ENCODE data around the gene RAB44.

DNA sequence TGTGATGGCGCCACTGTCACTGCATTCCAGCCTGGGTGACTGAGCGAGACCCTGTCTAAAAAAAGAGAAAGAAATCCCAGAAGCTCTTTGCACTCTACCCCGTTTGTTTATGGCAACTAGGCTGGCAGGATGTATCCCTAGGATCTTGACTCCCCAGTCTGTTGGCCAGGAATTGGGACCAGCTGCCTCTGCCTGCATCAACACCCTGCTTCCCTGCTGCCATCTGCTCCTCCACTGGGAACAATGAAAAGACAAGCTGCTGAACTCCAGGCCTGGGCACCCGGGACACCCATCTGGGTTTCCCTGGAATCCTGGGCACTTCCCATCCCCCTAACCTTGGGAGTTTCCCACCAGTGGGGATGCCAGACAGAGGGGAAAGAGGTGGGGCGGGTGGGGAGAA, 76.7 kb downstream of the RAB44 start:
- TF ChIP-seq EP300 (IDR thresholded peaks at IDR 0.05) = no peak
- TF ChIP-seq, protein P1, sequence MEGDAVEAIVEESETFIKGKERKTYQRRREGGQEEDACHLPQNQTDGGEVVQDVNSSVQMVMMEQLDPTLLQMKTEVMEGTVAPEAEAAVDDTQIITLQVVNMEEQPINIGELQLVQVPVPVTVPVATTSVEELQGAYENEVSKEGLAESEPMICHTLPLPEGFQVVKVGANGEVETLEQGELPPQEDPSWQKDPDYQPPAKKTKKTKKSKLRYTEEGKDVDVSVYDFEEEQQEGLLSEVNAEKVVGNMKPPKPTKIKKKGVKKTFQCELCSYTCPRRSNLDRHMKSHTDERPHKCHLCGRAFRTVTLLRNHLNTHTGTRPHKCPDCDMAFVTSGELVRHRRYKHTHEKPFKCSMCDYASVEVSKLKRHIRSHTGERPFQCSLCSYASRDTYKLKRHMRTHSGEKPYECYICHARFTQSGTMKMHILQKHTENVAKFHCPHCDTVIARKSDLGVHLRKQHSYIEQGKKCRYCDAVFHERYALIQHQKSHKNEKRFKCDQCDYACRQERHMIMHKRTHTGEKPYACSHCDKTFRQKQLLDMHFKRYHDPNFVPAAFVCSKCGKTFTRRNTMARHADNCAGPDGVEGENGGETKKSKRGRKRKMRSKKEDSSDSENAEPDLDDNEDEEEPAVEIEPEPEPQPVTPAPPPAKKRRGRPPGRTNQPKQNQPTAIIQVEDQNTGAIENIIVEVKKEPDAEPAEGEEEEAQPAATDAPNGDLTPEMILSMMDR (IDR thresholded peaks at IDR 0.05) = no peak
- no peak for TF ChIP-seq POLR2A (IDR thresholded peaks at IDR 0.05)
